ENCODE measurements around the gene SLC15A4. TPM values are rescaled to one million over a fixed set of nuclear protein-coding genes. Genes with fewer than 3 reads are reported as not detected.

SLC15A4 gene
- polyA plus RNA-seq, 3 donors: 5.4 to 46.6 (median 14.8) TPM

DNA sequence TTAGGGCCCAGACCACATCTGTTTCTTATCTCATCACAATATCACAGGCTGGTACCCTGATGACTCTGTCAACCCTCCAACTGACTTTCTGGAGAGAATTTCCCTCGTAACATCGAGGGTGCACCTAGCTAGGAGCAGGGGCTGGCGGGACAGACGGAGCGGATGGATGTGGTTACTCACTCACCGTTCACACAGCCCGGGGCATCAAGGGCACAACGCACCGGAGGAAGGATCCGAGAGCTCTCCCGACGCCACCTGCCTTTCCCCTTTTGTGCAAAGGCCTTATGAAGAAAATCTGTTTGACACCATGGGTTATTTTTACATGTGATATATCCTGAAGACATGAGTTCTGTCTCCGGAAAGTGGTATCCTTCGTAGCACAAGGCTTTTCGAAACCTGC lies 31.4 kb downstream of the SLC15A4 start:
- WGBS (ENCODE audit: insufficient coverage): 96% methylated on average over 15 of the region's 15 CpGs
- Histone ChIP-seq H4K20me1 (ENCODE audit: insufficient read depth, low read length) (no peaks in the 10 kb centered on the region), H3K27me3 (ENCODE audit: control insufficient read depth in 2 of 2, insufficient read depth in 2 of 2, low read length in 2 of 2) (no peaks in the 10 kb centered on the region), H2AFZ (ENCODE audit: insufficient read depth, low read depth, low read length, poor library complexity, severe bottlenecking) (no peak overlapping the region), H3K9ac (ENCODE audit: insufficient read depth, low read length, poor library complexity, severe bottlenecking) (no peak overlapping the region), H3K4me2 (replicated peaks; ENCODE audit: extremely low read depth, low read length, poor library complexity, severe bottlenecking) (no peak overlapping the region), H3K36me3 (replicated peaks in 1 of 2; ENCODE audit: control insufficient read depth in 1 of 2, insufficient read depth in 2 of 2, low read length in 2 of 2) (peaks cover 36 to 46% of the 10 kb centered on the region in 2 donors), H3K27ac (ENCODE audit: low read depth in 1 of 2, low read length in 2 of 2) (peak overlapping the region; percentile 40 to 83), H3K79me2 (ENCODE audit: insufficient read depth, low read length) (peaks cover 34% of the 10 kb centered on the region), H3K4me1 (ENCODE audit: control insufficient read depth in 1 of 2, insufficient read depth in 2 of 2, low read length in 2 of 2) (peaks cover 67 to 91% of the 10 kb centered on the region in 2 donors), H3K4me3 (replicated peaks in 1 of 3; ENCODE audit: low read depth in 2 of 3, low read length in 3 of 3) (no peak overlapping the region), H3K9me3 (replicated peaks in 1 of 2; ENCODE audit: control insufficient read depth in 1 of 2, insufficient read depth in 1 of 2, low read length in 2 of 2) (no peaks in the 10 kb centered on the region)
- H3K9me3 Mint-ChIP-seq: peaks cover 0 to 2% (median 0%) of the 10 kb centered on the region in 7 donors
- intact Hi-C loops (cut with micrococcal nuclease): no loop called here
- peaks cover 84% of the 10 kb centered on the region for H3K4me1 Mint-ChIP-seq
- no peak for DNase-seq
- TF ChIP-seq, protein P1, sequence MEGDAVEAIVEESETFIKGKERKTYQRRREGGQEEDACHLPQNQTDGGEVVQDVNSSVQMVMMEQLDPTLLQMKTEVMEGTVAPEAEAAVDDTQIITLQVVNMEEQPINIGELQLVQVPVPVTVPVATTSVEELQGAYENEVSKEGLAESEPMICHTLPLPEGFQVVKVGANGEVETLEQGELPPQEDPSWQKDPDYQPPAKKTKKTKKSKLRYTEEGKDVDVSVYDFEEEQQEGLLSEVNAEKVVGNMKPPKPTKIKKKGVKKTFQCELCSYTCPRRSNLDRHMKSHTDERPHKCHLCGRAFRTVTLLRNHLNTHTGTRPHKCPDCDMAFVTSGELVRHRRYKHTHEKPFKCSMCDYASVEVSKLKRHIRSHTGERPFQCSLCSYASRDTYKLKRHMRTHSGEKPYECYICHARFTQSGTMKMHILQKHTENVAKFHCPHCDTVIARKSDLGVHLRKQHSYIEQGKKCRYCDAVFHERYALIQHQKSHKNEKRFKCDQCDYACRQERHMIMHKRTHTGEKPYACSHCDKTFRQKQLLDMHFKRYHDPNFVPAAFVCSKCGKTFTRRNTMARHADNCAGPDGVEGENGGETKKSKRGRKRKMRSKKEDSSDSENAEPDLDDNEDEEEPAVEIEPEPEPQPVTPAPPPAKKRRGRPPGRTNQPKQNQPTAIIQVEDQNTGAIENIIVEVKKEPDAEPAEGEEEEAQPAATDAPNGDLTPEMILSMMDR (IDR thresholded peaks at IDR 0.05): no peak
- H3K27me3 Mint-ChIP-seq (ENCODE audit: low read depth in 3 of 3): peaks cover 0 to 1% (median 0%) of the 10 kb centered on the region in 3 donors
- peak overlapping the region in 6 of 7 donors; percentile 82 to 94 (median 87) for H3K27ac Mint-ChIP-seq
- no peak overlapping the region for H3K4me3 Mint-ChIP-seq
- H3K36me3 Mint-ChIP-seq: peaks cover 53 to 66% of the 10 kb centered on the region in 2 donors

DNA sequence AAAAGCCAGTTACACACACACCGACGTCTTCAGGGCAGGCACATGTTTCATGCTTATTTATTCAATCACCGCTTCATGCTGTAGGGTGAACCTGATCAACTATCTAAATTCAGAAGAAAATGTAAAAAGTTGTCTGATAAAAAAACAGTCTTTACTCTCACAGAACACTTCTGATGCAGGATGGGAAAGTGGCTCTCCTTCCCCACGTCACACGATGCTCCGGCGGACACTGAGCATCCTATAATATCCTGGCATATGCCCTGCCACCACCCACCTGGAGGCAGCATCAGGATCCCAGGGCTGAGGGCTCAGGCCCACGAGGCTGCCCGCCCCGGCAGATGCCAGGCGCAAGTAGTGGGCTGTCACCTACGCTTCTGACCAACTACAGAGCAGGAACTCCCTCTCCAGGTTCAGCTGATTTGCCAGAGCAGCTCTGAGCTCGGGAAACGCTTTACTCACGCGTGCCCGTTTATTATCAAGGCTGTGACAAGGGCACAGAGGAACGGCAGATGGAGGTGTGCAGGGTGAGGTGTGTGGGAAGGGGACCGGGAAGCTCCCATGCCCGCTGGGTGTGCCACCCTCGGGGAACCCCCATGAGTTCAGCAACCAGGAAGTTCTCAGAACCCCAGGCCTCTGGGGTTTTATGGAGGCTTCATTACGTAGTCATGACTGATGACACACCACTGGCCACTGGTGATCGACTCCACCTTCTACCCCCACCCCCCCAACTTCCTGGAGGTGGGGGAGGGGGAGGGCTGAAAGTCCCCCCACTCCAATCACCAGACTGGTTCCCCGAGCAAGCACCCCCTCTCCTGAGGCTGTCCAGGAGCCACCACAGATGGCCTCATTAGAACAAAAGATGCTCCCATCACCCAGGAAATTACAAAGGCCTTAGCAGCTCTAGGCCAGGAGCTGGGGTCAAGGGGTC lies 32.1 kb downstream of the SLC15A4 start:
- Histone ChIP-seq H3K9ac (ENCODE audit: insufficient read depth, low read length, poor library complexity, severe bottlenecking) (no peak overlapping the region), H4K20me1 (ENCODE audit: insufficient read depth, low read length) (no peaks in the 10 kb centered on the region), H3K4me2 (replicated peaks; ENCODE audit: extremely low read depth, low read length, poor library complexity, severe bottlenecking) (no peak overlapping the region), H3K4me1 (ENCODE audit: control insufficient read depth in 1 of 2, insufficient read depth in 2 of 2, low read length in 2 of 2) (peaks cover 66 to 88% of the 10 kb centered on the region in 2 donors), H3K79me2 (ENCODE audit: insufficient read depth, low read length) (peaks cover 26% of the 10 kb centered on the region), H3K9me3 (replicated peaks in 1 of 2; ENCODE audit: control insufficient read depth in 1 of 2, insufficient read depth in 1 of 2, low read length in 2 of 2) (no peaks in the 10 kb centered on the region), H3K27me3 (ENCODE audit: control insufficient read depth in 2 of 2, insufficient read depth in 2 of 2, low read length in 2 of 2) (no peaks in the 10 kb centered on the region), H3K27ac (ENCODE audit: low read depth in 1 of 2, low read length in 2 of 2) (peak overlapping the region; percentile 40 to 83), H3K4me3 (replicated peaks in 1 of 3; ENCODE audit: low read depth in 2 of 3, low read length in 3 of 3) (no peak overlapping the region), H3K36me3 (replicated peaks in 1 of 2; ENCODE audit: control insufficient read depth in 1 of 2, insufficient read depth in 2 of 2, low read length in 2 of 2) (peaks cover 29 to 38% of the 10 kb centered on the region in 2 donors), H2AFZ (ENCODE audit: insufficient read depth, low read depth, low read length, poor library complexity, severe bottlenecking) (no peak overlapping the region)
- Mint-ChIP-seq H3K27me3 (ENCODE audit: low read depth in 3 of 3) (peaks cover 0 to 1% (median 0%) of the 10 kb centered on the region in 3 donors), H3K9me3 (peaks cover 0 to 2% (median 0%) of the 10 kb centered on the region in 7 donors), H3K4me3 (peak overlapping the region in 1 of 2 donors; percentile 9), H3K4me1 (peaks cover 78% of the 10 kb centered on the region), H3K27ac (peak overlapping the region; percentile 60 to 94 (median 83)), H3K36me3 (peaks cover 47 to 59% of the 10 kb centered on the region in 2 donors)
- WGBS (ENCODE audit: insufficient coverage): 96% methylated on average over 11 of the region's 24 CpGs
- intact Hi-C loops (cut with micrococcal nuclease): no loop called here
- peak in 2 of 3 donors; percentile 60 to 85 for DNase-seq
- TF ChIP-seq, protein P1 (IDR thresholded peaks at IDR 0.05): no peak

Measured in CD14-positive monocyte (primary cell).